GM18858 (cell line): Measurements from ENCODE around the gene GINS3.
A peak's percentile ranks its signal among the peaks of the same experiment; 100 is the strongest.

Experiments
- ATAC-seq: cut with Tn5 transposase; IDR thresholded peaks from one replicate; pipeline ENCODE4 v1.9.1; 2021; ENCODE audit not compliant: unreplicated experiment

GINS3 gene

GRCh38 chr16:58392215-58393137 is at the start of gene GINS3:
GINS3 (plus strand) TSS chr16:58392471; CDS start chr16:58392602, 131 bp downstream.
- ATAC-seq: peak; percentile 92

- no peak for ATAC-seq
Observed at GRCh38 chr16:58343562-58343961, 48.7 kb upstream of the GINS3 start.

GRCh38 chr16:58345574-58346354 is 46.5 kb upstream of the GINS3 start:
- ATAC-seq: no peak

GRCh38 chr16:58346831-58347371 is 45.4 kb upstream of the GINS3 start:
- ATAC-seq: no peak

- no peak for ATAC-seq
Observed at GRCh38 chr16:58348986-58349385, 43.3 kb upstream of the GINS3 start.

GRCh38 chr16:58352690-58353089 is 39.6 kb upstream of the GINS3 start:
- no peak for ATAC-seq

GRCh38 chr16:58360041-58360634 is 32.1 kb upstream of the GINS3 start:
- ATAC-seq: no peak

GRCh38 chr16:58361726-58362125 is 30.5 kb upstream of the GINS3 start:
- no peak for ATAC-seq

GRCh38 chr16:58363746-58364393 is 28.4 kb upstream of the GINS3 start:
- ATAC-seq: no peak

- ATAC-seq: no peak
Observed at GRCh38 chr16:58365623-58366022, 26.6 kb upstream of the GINS3 start.

GRCh38 chr16:58366247-58367031 is 25.8 kb upstream of the GINS3 start:
- ATAC-seq: no peak

GRCh38 chr16:58367252-58367651 is 25.0 kb upstream of the GINS3 start:
- no peak for ATAC-seq

GRCh38 chr16:58371841-58372240 is 20.4 kb upstream of the GINS3 start:
- ATAC-seq: no peak

- no peak for ATAC-seq
Observed at GRCh38 chr16:58375386-58375785, 16.9 kb upstream of the GINS3 start.

GRCh38 chr16:58377932-58378331 is 14.3 kb upstream of the GINS3 start:
- ATAC-seq: no peak

- ATAC-seq: no peak
Observed at GRCh38 chr16:58378401-58378800, 13.9 kb upstream of the GINS3 start.

GRCh38 chr16:58379736-58380135 is 12.5 kb upstream of the GINS3 start:
- no peak for ATAC-seq

- ATAC-seq: no peak
Observed at GRCh38 chr16:58381661-58382060, 10.6 kb upstream of the GINS3 start.

GRCh38 chr16:58384437-58385055 is 7.7 kb upstream of the GINS3 start:
- peak; percentile 47 for ATAC-seq
